Thyroid gland (tissue), 4 donors: ENCODE results near the gene KLK1. TPM values are rescaled to one million over a fixed set of nuclear protein-coding genes. Genes with fewer than 3 reads are reported as not detected.
A peak's percentile ranks its signal among the peaks of the same experiment; 100 is the strongest.

Source experiments
- DNase-seq, 2 donors: peaks; one replicate each; pipeline ENCODE4 v3.0.0-alpha.2; 2019
- H3K27ac ChIP-seq, 3 donors: fragments of 200-600 bp; sonication (generic); 1 replicate in 2 of 3; 2 replicates in 1 of 3; pipeline ENCODE4 v1.5.1; 2016 to 2019; ENCODE audit warnings: mild to moderate bottlenecking in 1 of 3, moderate library complexity in 1 of 3
- H3K27me3 ChIP-seq: fragments of 200-600 bp; sonication (generic); one replicate; pipeline ENCODE4 v1.5.1; 2019
- H3K36me3 ChIP-seq, 2 donors: fragments of 200-600 bp; sonication (generic); one replicate each; pipeline ENCODE4 v1.5.1; 2016 to 2019
- H3K4me1 ChIP-seq, 2 donors: fragments of 200-600 bp; sonication (generic); one replicate each; pipeline ENCODE4 v1.5.1; 2017 to 2019
- H3K4me3 ChIP-seq, 3 donors: fragments of 200-600 bp; sonication (generic); replicated peaks in 1 of 3; 1 replicate in 2 of 3; 2 replicates in 1 of 3; pipeline ENCODE4 v1.5.1; 2016; ENCODE audit warnings: mild to moderate bottlenecking in 1 of 3
- H3K9me3 ChIP-seq: fragments of 200-600 bp; sonication (generic); one replicate; pipeline ENCODE4 v1.5.1; 2017
- POLR2A ChIP-seq, 2 donors: fragments of 450-650 bp; IDR thresholded peaks; one replicate each; pipeline ENCODE4 v1.6.1; 2017; ENCODE audit warnings: antibody characterized with exemption in 2 of 2, mild to moderate bottlenecking in 2 of 2, moderate library complexity in 1 of 2
- WGBS, 2 donors: methylation state at CpG; one replicate each; pipeline ENCODE4 v1.1.5; 2017; 5-methylcytosine and 5-hydroxymethylcytosine counted together
- intact Hi-C: fragments of 100-400 bp; cut with DNase I; formaldehyde crosslinking; loops from one replicate; pipeline ENCODE4 v1.15.1; 2023
- total RNA-seq, 4 donors: library from RNA; depleted of rRNA; stranded (reverse); fragments of >200 nt; gene quantifications; one replicate each; pipeline ENCODE4 v1.2.3, GENCODE V29; 2016
- TF ChIP-seq, protein P1 (sequence below), 6 experiments: fragments of 200-600 bp in 3 of 6; fragments of 450-650 bp in 3 of 6; sonication (generic) in 3 of 6; IDR thresholded peaks; one replicate each; pipeline ENCODE4 v1.5.1; 2016 to 2019; ENCODE audit warnings: antibody characterized with exemption in 6 of 6, mild to moderate bottlenecking in 2 of 6, inconsistent platforms in 1 of 6, moderate library complexity in 1 of 6

Gene KLK1
- total RNA-seq, 4 donors from 2014 or later = 0.67 to 6.6 (median 6.1) TPM; not detected in 1

DNA sequence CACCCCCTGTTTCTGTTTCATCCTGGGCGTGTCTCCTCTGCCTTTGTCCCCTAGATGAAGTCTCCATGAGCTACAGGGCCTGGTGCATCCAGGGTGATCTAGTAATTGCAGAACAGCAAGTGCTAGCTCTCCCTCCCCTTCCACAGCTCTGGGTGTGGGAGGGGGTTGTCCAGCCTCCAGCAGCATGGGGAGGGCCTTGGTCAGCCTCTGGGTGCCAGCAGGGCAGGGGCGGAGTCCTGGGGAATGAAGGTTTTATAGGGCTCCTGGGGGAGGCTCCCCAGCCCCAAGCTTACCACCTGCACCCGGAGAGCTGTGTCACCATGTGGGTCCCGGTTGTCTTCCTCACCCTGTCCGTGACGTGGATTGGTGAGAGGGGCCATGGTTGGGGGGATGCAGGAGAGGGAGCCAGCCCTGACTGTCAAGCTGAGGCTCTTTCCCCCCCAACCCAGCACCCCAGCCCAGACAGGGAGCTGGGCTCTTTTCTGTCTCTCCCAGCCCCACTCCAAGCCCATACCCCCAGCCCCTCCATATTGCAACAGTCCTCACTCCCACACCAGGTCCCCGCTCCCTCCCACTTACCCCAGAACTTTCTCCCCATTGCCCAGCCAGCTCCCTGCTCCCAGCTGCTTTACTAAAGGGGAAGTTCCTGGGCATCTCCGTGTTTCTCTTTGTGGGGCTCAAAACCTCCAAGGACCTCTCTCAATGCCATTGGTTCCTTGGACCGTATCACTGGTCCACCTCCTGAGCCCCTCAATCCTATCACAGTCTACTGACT, 31.2 kb upstream of the KLK1 start, which contains the start of gene KLK3:
Gene KLK3 (plus strand): TSS at position 280 of the 775 bp plus-strand sequence. CDS start 41 bp downstream, at position 321.
- Histone ChIP-seq H3K36me3 (no peaks in the 10 kb centered on the region), H3K4me3 (no peak within 1 kb of the TSS), H3K27ac (no peak within 1 kb of the TSS), H3K27me3 (no peaks in the 10 kb centered on the region), H3K9me3 (no peaks in the 10 kb centered on the region), H3K4me1 (no peaks in the 10 kb centered on the region)
- DNase-seq = no peak
- intact Hi-C loops = no loop called here
- WGBS, 2 donors = 61 to 71% methylated on average over 8 to 9 of the region's 9 CpGs
- TF ChIP-seq POLR2A (IDR thresholded peaks at IDR 0.05) = no peak
- TF ChIP-seq, protein P1, sequence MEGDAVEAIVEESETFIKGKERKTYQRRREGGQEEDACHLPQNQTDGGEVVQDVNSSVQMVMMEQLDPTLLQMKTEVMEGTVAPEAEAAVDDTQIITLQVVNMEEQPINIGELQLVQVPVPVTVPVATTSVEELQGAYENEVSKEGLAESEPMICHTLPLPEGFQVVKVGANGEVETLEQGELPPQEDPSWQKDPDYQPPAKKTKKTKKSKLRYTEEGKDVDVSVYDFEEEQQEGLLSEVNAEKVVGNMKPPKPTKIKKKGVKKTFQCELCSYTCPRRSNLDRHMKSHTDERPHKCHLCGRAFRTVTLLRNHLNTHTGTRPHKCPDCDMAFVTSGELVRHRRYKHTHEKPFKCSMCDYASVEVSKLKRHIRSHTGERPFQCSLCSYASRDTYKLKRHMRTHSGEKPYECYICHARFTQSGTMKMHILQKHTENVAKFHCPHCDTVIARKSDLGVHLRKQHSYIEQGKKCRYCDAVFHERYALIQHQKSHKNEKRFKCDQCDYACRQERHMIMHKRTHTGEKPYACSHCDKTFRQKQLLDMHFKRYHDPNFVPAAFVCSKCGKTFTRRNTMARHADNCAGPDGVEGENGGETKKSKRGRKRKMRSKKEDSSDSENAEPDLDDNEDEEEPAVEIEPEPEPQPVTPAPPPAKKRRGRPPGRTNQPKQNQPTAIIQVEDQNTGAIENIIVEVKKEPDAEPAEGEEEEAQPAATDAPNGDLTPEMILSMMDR (IDR thresholded peaks at IDR 0.05) = no peak

DNA sequence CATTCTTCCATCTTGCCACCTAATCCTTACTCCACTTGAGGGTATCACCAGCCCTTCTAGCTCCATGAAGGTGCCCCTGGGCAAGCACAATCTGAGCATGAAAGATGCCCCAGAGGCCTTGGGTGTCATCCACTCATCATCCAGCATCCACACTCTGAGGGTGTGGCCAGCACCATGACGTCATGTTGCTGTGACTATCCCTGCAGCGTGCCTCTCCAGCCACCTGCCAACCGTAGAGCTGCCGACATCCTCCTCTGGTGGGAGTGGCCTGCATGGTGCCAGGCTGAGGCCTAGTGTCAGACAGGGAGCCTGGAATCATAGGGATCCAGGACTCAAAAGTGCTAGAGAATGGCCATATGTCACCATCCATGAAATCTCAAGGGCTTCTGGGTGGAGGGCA, 28.0 kb upstream of the KLK1 start:
- TF ChIP-seq POLR2A (IDR thresholded peaks at IDR 0.05) = no peak
- TF ChIP-seq, protein P1 (IDR thresholded peaks at IDR 0.05) = no peak
- intact Hi-C loops = no loop called here
- no peak overlapping the region for H3K27ac ChIP-seq
- H3K4me3 ChIP-seq = no peak overlapping the region
- no peaks in the 10 kb centered on the region for H3K4me1 ChIP-seq
- WGBS, 2 donors = 67 to 73% methylated on average over 1 to 2 of the region's 4 CpGs
- H3K36me3 ChIP-seq = no peaks in the 10 kb centered on the region
- H3K27me3 ChIP-seq = no peaks in the 10 kb centered on the region
- no peak for DNase-seq
- no peaks in the 10 kb centered on the region for H3K9me3 ChIP-seq

DNA sequence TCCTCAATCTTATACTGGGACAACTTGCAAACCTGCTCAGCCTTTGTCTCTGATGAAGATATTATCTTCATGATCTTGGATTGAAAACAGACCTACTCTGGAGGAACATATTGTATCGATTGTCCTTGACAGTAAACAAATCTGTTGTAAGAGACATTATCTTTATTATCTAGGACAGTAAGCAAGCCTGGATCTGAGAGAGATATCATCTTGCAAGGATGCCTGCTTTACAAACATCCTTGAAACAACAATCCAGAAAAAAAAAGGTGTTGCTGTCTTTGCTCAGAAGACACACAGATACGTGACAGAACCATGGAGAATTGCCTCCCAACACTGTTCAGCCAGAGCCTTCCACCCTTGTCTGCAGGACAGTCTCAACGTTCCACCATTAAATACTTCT, 27.2 kb upstream of the KLK1 start:
- Histone ChIP-seq H3K36me3 (no peaks in the 10 kb centered on the region), H3K27me3 (no peaks in the 10 kb centered on the region), H3K9me3 (no peaks in the 10 kb centered on the region), H3K4me3 (no peak overlapping the region), H3K27ac (no peak overlapping the region), H3K4me1 (no peaks in the 10 kb centered on the region)
- 69 to 77% methylated on average over 3 of the region's 3 CpGs for WGBS, 2 donors
- intact Hi-C loops = no loop called here
- TF ChIP-seq, protein P1 (IDR thresholded peaks at IDR 0.05) = no peak
- no peak for TF ChIP-seq POLR2A (IDR thresholded peaks at IDR 0.05)
- no peak for DNase-seq

DNA sequence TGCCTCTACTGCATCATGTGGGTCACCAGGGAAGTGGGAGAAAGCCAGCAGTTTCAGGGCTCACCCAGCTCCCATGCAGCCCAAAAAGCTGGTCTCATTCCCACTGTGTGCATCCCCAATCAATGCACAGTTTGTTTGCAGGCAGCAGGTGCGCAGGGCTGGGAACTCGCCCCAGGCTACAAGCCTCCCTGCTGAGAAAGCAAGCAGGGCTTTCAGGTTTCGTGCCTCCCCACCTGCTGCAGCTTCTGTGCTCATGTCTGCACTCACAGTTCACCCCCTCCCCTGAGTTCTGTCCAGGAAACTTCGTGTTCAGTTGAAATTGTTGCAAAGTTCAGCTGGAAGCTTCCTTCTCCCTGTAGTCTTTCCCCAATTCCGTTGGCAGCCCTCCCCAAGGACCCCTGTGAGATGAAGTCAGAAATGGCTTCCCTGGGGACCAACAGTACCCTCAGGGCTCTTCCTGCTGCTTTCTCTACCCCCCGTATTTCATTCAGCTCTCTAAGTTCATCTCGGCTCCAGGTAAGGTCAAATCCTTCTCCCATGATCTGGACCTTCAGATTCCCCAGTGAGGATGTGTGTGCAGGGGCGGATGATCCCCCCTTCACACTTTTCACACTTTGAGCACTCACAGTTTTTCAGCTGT, 20.8 kb upstream of the KLK1 start:
- DNase-seq = no peak
- Histone ChIP-seq H3K27ac (no peak overlapping the region), H3K27me3 (no peaks in the 10 kb centered on the region), H3K4me1 (peaks cover 19% of the 10 kb centered on the region in 2 donors), H3K4me3 (no peak overlapping the region), H3K36me3 (no peaks in the 10 kb centered on the region), H3K9me3 (no peaks in the 10 kb centered on the region)
- 69 to 77% methylated on average over 8 of the region's 8 CpGs for WGBS, 2 donors
- TF ChIP-seq, protein P1 (IDR thresholded peaks at IDR 0.05) = no peak
- TF ChIP-seq POLR2A (IDR thresholded peaks at IDR 0.05) = no peak
- intact Hi-C loops = no loop called here

DNA sequence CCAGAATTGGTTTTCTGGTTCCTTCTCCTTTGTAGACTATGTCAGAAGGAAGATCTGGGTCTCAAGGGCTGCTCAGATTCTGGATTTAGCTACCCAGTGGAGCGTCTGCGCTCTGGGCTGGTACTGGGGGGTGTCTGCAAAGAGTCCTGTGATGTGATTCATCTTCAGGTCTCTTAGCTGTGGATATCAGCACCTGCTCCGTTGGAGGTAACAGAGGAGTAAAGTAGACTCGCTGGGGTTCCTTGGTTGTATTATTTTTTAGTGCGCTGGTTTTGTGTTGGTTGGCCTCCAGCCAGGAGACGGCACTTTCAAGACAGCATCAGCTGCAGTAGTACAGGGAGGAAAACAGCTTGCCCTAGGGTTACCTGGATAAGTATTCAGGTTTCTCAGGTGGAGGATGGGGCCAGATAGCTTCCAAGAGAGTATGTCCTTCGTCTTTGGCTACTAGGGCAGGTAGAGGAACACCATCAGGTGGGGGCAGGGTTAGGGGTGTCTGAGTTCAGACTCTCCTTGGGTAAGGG, 20.2 kb upstream of the KLK1 start:
- Histone ChIP-seq H3K27me3 (no peaks in the 10 kb centered on the region), H3K4me1 (peaks cover 19% of the 10 kb centered on the region in 2 donors), H3K9me3 (no peaks in the 10 kb centered on the region), H3K27ac (no peak overlapping the region), H3K4me3 (no peak overlapping the region), H3K36me3 (no peaks in the 10 kb centered on the region)
- TF ChIP-seq, protein P1 (IDR thresholded peaks at IDR 0.05) = no peak
- TF ChIP-seq POLR2A (IDR thresholded peaks at IDR 0.05) = no peak
- intact Hi-C loops = no loop called here
- 65 to 75% methylated on average over 7 of the region's 7 CpGs for WGBS, 2 donors
- DNase-seq = peak; percentile 26 to 52
